Measurements from ENCODE around the gene ENGASE. TPM values are rescaled to one million over a fixed set of nuclear protein-coding genes. Genes with fewer than 3 reads are reported as not detected.

Gene ENGASE
- total RNA-seq, 4 donors from 2014 or later, result 29.9 to 64.8 (median 57.1) TPM

GRCh38 chr17:79066963-79067362 lies 7.7 kb upstream of the ENGASE start:
- no peak for TF ChIP-seq POLR2A (IDR thresholded peaks at IDR 0.05)
- no peak for TF ChIP-seq CTCF (IDR thresholded peaks at IDR 0.05)
- no peak for TF ChIP-seq EP300 (IDR thresholded peaks at IDR 0.05)
- Histone ChIP-seq H3K4me3 (no peak overlapping the region), H3K4me1 (no peaks in the 10 kb centered on the region), H3K27ac (no peak overlapping the region), H3K36me3 (no peaks in the 10 kb centered on the region), H3K9me3 (no peaks in the 10 kb centered on the region), H3K27me3 (no peaks in the 10 kb centered on the region)
- 76 to 82% methylated on average over 6 of the region's 6 CpGs for WGBS, 2 donors
- no peak for DNase-seq (ENCODE audit: low spot score in 2 of 2)

- TF ChIP-seq POLR2A (IDR thresholded peaks at IDR 0.05), result no peak
- no peak for TF ChIP-seq EP300 (IDR thresholded peaks at IDR 0.05)
- TF ChIP-seq CTCF (IDR thresholded peaks at IDR 0.05), result no peak
- H3K9me3 ChIP-seq, result no peaks in the 10 kb centered on the region
- no peaks in the 10 kb centered on the region for H3K27me3 ChIP-seq
- peaks cover 0 to 10% (median 4%) of the 10 kb centered on the region in 4 donors for H3K4me1 ChIP-seq
- H3K36me3 ChIP-seq, result no peaks in the 10 kb centered on the region
- H3K4me3 ChIP-seq, result no peak overlapping the region
- no peak overlapping the region for H3K27ac ChIP-seq
- DNase-seq (ENCODE audit: low spot score in 2 of 2), result no peak
- WGBS, 2 donors, result 90% methylated on average over 9 of the region's 9 CpGs
These were observed 4.3 kb upstream of the ENGASE start for GRCh38 chr17:79070266-79070880.

GRCh38 chr17:79071161-79071740 lies 3.4 kb upstream of the ENGASE start:
- TF ChIP-seq POLR2A (IDR thresholded peaks at IDR 0.05) (no peak), EP300 (IDR thresholded peaks at IDR 0.05) (no peak), CTCF (IDR thresholded peaks at IDR 0.05) (no peak)
- Histone ChIP-seq H3K27me3 (no peaks in the 10 kb centered on the region), H3K36me3 (no peaks in the 10 kb centered on the region), H3K4me3 (no peak overlapping the region), H3K27ac (no peak overlapping the region), H3K4me1 (peaks cover 0 to 19% (median 10%) of the 10 kb centered on the region in 4 donors), H3K9me3 (no peaks in the 10 kb centered on the region)
- WGBS, 2 donors, result 73 to 78% methylated on average over 6 of the region's 6 CpGs
- no peak for DNase-seq (ENCODE audit: low spot score in 2 of 2)

GRCh38 chr17:79072544-79072943 lies 2.1 kb upstream of the ENGASE start:
- WGBS, 2 donors, result 89 to 91% methylated on average over 9 to 10 of the region's 10 CpGs
- no peaks in the 10 kb centered on the region for H3K27me3 ChIP-seq
- peaks cover 0 to 5% (median 0%) of the 10 kb centered on the region in 3 donors for H3K36me3 ChIP-seq
- H3K4me3 ChIP-seq, result no peak overlapping the region
- peaks cover 0 to 28% (median 11%) of the 10 kb centered on the region in 4 donors for H3K4me1 ChIP-seq
- no peak overlapping the region for H3K27ac ChIP-seq
- no peak for TF ChIP-seq CTCF (IDR thresholded peaks at IDR 0.05)
- no peak for TF ChIP-seq POLR2A (IDR thresholded peaks at IDR 0.05)
- no peak for TF ChIP-seq EP300 (IDR thresholded peaks at IDR 0.05)
- DNase-seq (ENCODE audit: low spot score in 2 of 2), result no peak
- no peaks in the 10 kb centered on the region for H3K9me3 ChIP-seq

GRCh38 chr17:79073016-79073705 lies 1.5 kb upstream of the ENGASE start:
- H3K4me3 ChIP-seq, result no peak overlapping the region
- H3K36me3 ChIP-seq, result peaks cover 0 to 11% (median 0%) of the 10 kb centered on the region in 3 donors
- H3K27ac ChIP-seq, result no peak overlapping the region
- no peaks in the 10 kb centered on the region for H3K9me3 ChIP-seq
- 88 to 89% methylated on average over 8 of the region's 8 CpGs for WGBS, 2 donors
- TF ChIP-seq POLR2A (IDR thresholded peaks at IDR 0.05), result no peak
- no peak for TF ChIP-seq EP300 (IDR thresholded peaks at IDR 0.05)
- no peak for TF ChIP-seq CTCF (IDR thresholded peaks at IDR 0.05)
- peaks cover 0 to 28% (median 11%) of the 10 kb centered on the region in 4 donors for H3K4me1 ChIP-seq
- H3K27me3 ChIP-seq, result no peaks in the 10 kb centered on the region
- no peak for DNase-seq (ENCODE audit: low spot score in 2 of 2)

All from tibial nerve (tissue), 4 donors.